ENCODE results near the gene IER2. TPM values are rescaled to one million over a fixed set of nuclear protein-coding genes. Genes with fewer than 3 reads are reported as not detected.
A peak's percentile ranks its signal among the peaks of the same experiment; 100 is the strongest.

IER2 gene
- total and polyA plus RNA-seq, 9 of the 15 experiments (the other 6 are each of a cell fraction or from before 2014, with no cell fraction given), result 4.5 to 205 (median 23.7) TPM

- no peak for TF ChIP-seq POU5F1 (IDR thresholded peaks at IDR 0.05; ENCODE audit: borderline replicate concordance, low read depth, low read length, partially characterized antibody)
- 0 out of 2 replicates have a peak, but pooled peaks have one; percentile 18 for TF ChIP-seq ZNF79 (CRISPR knock-in tag; IDR thresholded peaks at IDR 0.05; ENCODE audit: low read depth)
- TF ChIP-seq, protein P1, sequence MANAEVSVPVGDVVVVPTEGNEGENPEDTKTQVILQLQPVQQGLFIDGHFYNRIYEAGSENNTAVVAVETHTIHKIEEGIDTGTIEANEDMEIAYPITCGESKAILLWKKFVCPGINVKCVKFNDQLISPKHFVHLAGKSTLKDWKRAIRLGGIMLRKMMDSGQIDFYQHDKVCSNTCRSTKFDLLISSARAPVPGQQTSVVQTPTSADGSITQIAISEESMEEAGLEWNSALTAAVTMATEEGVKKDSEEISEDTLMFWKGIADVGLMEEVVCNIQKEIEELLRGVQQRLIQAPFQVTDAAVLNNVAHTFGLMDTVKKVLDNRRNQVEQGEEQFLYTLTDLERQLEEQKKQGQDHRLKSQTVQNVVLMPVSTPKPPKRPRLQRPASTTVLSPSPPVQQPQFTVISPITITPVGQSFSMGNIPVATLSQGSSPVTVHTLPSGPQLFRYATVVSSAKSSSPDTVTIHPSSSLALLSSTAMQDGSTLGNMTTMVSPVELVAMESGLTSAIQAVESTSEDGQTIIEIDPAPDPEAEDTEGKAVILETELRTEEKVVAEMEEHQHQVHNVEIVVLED (CRISPR knock-in tag; IDR thresholded peaks at IDR 0.05), result no peak
- 0 out of 2 replicates have a peak, but pooled peaks have one; percentile 31 for TF ChIP-seq ETS1 (conservative IDR thresholded peaks at IDR 0.05; ENCODE audit: control insufficient read depth, low read depth, low read length)
- TF ChIP-seq HCFC1 (IDR thresholded peaks at IDR 0.05; ENCODE audit: low read depth, low read length), result peak; percentile 33; the same call in 1 of the 2 replicates
- TF ChIP-seq ZNF76 (CRISPR knock-in tag; IDR thresholded peaks at IDR 0.05; ENCODE audit: borderline replicate concordance), result peak; percentile 84; the same call in 1 of the 2 replicates
- peak; percentile 35 for TF ChIP-seq EGR1 (conservative IDR thresholded peaks at IDR 0.05)
- TF ChIP-seq ZNF586 (CRISPR knock-in tag; conservative IDR thresholded peaks at IDR 0.05), result no peak
- TF ChIP-seq CGGBP1 (CRISPR knock-in tag; IDR thresholded peaks at IDR 0.05), result no peak
- TF ChIP-seq ZNF165 (CRISPR knock-in tag; IDR thresholded peaks at IDR 0.05; ENCODE audit: borderline replicate concordance), result peak; percentile 20; the same call in 1 of the 2 replicates
- TF ChIP-seq SP1 (CRISPR knock-in tag; IDR thresholded peaks at IDR 0.05), result peak; percentile 66; the same call in 1 of the 2 replicates
- peak; percentile 82; the same call in 1 of the 2 replicates for TF ChIP-seq SMAD4 (CRISPR knock-in tag; conservative IDR thresholded peaks at IDR 0.05)
- TF ChIP-seq ADNP (tag; IDR thresholded peaks at IDR 0.05), result no peak
- TF ChIP-seq SAFB (IDR thresholded peaks at IDR 0.05; ENCODE audit: borderline replicate concordance, low read depth, low read length), result 0 out of 2 replicates have a peak, but pooled peaks have one; percentile 39
- TF ChIP-seq, protein P2, sequence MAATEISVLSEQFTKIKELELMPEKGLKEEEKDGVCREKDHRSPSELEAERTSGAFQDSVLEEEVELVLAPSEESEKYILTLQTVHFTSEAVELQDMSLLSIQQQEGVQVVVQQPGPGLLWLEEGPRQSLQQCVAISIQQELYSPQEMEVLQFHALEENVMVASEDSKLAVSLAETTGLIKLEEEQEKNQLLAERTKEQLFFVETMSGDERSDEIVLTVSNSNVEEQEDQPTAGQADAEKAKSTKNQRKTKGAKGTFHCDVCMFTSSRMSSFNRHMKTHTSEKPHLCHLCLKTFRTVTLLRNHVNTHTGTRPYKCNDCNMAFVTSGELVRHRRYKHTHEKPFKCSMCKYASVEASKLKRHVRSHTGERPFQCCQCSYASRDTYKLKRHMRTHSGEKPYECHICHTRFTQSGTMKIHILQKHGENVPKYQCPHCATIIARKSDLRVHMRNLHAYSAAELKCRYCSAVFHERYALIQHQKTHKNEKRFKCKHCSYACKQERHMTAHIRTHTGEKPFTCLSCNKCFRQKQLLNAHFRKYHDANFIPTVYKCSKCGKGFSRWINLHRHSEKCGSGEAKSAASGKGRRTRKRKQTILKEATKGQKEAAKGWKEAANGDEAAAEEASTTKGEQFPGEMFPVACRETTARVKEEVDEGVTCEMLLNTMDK (IDR thresholded peaks at IDR 0.05; ENCODE audit: borderline replicate concordance, insufficient read depth, low read depth, low read length, poor library complexity, severe bottlenecking), result peak; percentile 34
- TF ChIP-seq, protein P3, sequence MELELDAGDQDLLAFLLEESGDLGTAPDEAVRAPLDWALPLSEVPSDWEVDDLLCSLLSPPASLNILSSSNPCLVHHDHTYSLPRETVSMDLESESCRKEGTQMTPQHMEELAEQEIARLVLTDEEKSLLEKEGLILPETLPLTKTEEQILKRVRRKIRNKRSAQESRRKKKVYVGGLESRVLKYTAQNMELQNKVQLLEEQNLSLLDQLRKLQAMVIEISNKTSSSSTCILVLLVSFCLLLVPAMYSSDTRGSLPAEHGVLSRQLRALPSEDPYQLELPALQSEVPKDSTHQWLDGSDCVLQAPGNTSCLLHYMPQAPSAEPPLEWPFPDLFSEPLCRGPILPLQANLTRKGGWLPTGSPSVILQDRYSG (tag; conservative IDR thresholded peaks at IDR 0.05; ENCODE audit: low read depth), result 0 out of 2 replicates have a peak, but pooled peaks have one; percentile 37
- TF ChIP-seq, protein P4, sequence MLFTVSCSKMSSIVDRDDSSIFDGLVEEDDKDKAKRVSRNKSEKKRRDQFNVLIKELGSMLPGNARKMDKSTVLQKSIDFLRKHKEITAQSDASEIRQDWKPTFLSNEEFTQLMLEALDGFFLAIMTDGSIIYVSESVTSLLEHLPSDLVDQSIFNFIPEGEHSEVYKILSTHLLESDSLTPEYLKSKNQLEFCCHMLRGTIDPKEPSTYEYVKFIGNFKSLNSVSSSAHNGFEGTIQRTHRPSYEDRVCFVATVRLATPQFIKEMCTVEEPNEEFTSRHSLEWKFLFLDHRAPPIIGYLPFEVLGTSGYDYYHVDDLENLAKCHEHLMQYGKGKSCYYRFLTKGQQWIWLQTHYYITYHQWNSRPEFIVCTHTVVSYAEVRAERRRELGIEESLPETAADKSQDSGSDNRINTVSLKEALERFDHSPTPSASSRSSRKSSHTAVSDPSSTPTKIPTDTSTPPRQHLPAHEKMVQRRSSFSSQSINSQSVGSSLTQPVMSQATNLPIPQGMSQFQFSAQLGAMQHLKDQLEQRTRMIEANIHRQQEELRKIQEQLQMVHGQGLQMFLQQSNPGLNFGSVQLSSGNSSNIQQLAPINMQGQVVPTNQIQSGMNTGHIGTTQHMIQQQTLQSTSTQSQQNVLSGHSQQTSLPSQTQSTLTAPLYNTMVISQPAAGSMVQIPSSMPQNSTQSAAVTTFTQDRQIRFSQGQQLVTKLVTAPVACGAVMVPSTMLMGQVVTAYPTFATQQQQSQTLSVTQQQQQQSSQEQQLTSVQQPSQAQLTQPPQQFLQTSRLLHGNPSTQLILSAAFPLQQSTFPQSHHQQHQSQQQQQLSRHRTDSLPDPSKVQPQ (CRISPR knock-in tag; IDR thresholded peaks at IDR 0.05; ENCODE audit: borderline replicate concordance), result no peak
These were observed 45.8 kb upstream of the IER2 start (continued) for GRCh38 chr19:13104360-13104847.
